ENCODE measurements around the gene ARL4D. TPM values are rescaled to one million over a fixed set of nuclear protein-coding genes. Genes with fewer than 3 reads are reported as not detected.
A peak's percentile ranks its signal among the peaks of the same experiment; 100 is the strongest.

The ARL4D gene
- total RNA-seq (2012; rRNA removed): 12.5 and 12.8 TPM in 2 replicates
- polyA plus RNA-seq (2012; rRNA removed): 25.5 and 30.7 TPM in 2 replicates
- polyA plus RNA-seq (2012; cell fraction: cytosol; rRNA removed): 25.6 and 28.6 TPM in 2 replicates
- polyA plus RNA-seq (2012; cell fraction: nucleus; rRNA removed; ENCODE audit: low replicate concordance): 8.6 and 16.0 TPM in 2 replicates
- percentile 69 among the genes with signal in this experiment for Bru-seq, nascent RNA
- BruChase-seq, experiment 1, labeled RNA remaining after a 6-hour chase: percentile 58 among the genes with signal in this experiment
- BruChase-seq, experiment 2, labeled RNA remaining after a 2-hour chase: percentile 60 among the genes with signal in this experiment
- long read RNA-seq, transcript ARL4D-201 (2 exons, 1,612 nt): major isoform, 60 of 69 reads
- long read RNA-seq, partial matches to known transcripts: 7 of 69 reads
- long read RNA-seq, other reads (novel, unspliced or antisense): 2 of 69 reads

GRCh38 chr17:43398724-43399595 is at the start of gene ARL4D:
TSS of gene ARL4D (plus strand) at chr17:43398993. CDS start at chr17:43399733, 740 bp downstream.
- ATAC-seq (ENCODE audit: low read depth) (peak; percentile 82), DNase-seq (peak; percentile 70)
- no peaks in the 10 kb centered on the region for H3K9me3 ChIP-seq (ENCODE audit: control insufficient read depth, insufficient read depth, low read length)
- no peaks in the 10 kb centered on the region for H3K27me3 ChIP-seq (ENCODE audit: control insufficient read depth, insufficient read depth, low read length)
- H3K18ac ChIP-seq (ENCODE audit: low read depth, low read length): peak within 1 kb of the TSS; percentile 21
- H3K4me2 ChIP-seq (ENCODE audit: low read depth, low read length): peak within 1 kb of the TSS; percentile 98
- WGBS, 2 experiments (ENCODE audit: extremely low coverage in 2 of 2, insufficient read length in 1 of 2): 0% methylated on average over 32 of the region's 64 CpGs; no CpG with 5 or more reads in 1 of the 2 experiments
- no TSS peak for BruUV-seq (replicated peaks)
- H2BK15ac ChIP-seq (ENCODE audit: low read depth, low read length): peak within 1 kb of the TSS; percentile 8; the same call in 1 of the 3 replicates
- H2BK20ac ChIP-seq (ENCODE audit: low read depth, low read length): peak within 1 kb of the TSS; percentile 22; the same call in 1 of the 2 replicates
- peak within 1 kb of the TSS; percentile 12; the same call in 1 of the 2 replicates for H2BK120ac ChIP-seq (ENCODE audit: low read depth, low read length)
- ChIA-PET POLR2A (ENCODE audit: unreplicated experiment) (interaction anchor here (0.6 to 2.6 kb wide), 9 partner anchors 8 to 85 kb away, joined by 3 to 18 read pairs (median 5); partner anchors contain the start of gene DHX8), CTCF (interaction anchor here (4.4 kb wide), 1 partner anchor 85 kb away, joined by 40 read pairs; the partner anchor contains the start of gene DHX8)
- peaks cover 23% of the 10 kb centered on the region for H3K4me1 ChIP-seq (ENCODE audit: control insufficient read depth, insufficient read depth, low read length)
- in situ Hi-C loops (cut with MboI; ENCODE audit: low sequenced_read_pairs): no loop called here
- peak within 1 kb of the TSS; percentile 85 for H3K23ac ChIP-seq (ENCODE audit: low read depth, low read length)
- dilution Hi-C loops (cut with HindIII; ENCODE audit: low sequenced_read_pairs, unreplicated experiment): no loop called here
- peak within 1 kb of the TSS; percentile 64 for H2BK5ac ChIP-seq (ENCODE audit: low read depth, low read length, poor library complexity, severe bottlenecking)
- H3K79me1 ChIP-seq (ENCODE audit: low read depth in 1 of 2, low read length in 2 of 2): peaks cover 24 to 46% of the 10 kb centered on the region in 2 experiments
- intact Hi-C loops (cut with micrococcal nuclease): no loop called here
- H3K56ac ChIP-seq (ENCODE audit: extremely low read depth, insufficient read depth, low read length): peak within 1 kb of the TSS; percentile 39
- H3K27ac ChIP-seq (ENCODE audit: insufficient read depth, low read length): peak within 1 kb of the TSS; percentile 73
- H4K8ac ChIP-seq (ENCODE audit: low read depth in 2 of 2, low read length in 2 of 2): peak within 1 kb of the TSS; percentile 67 to 95
- peak within 1 kb of the TSS; percentile 76 for H3K4ac ChIP-seq (ENCODE audit: low read depth, low read length)
- peak within 1 kb of the TSS; percentile 76 for H3K9ac ChIP-seq (ENCODE audit: low read depth, low read length)
- peak within 1 kb of the TSS; percentile 95 for H2AK9ac ChIP-seq (replicated peaks; ENCODE audit: low read depth, low read length, poor library complexity)
- peak within 1 kb of the TSS; percentile 82 for H3K4me3 ChIP-seq (ENCODE audit: insufficient read depth, low read depth, low read length)
- H4K5ac ChIP-seq (ENCODE audit: low read depth, low read length): peak within 1 kb of the TSS; percentile 45
- peaks cover 10% of the 10 kb centered on the region; the same call in 1 of the 2 replicates for H4K20me1 ChIP-seq (ENCODE audit: insufficient read depth, low read length)
- H3K9me1 ChIP-seq (ENCODE audit: insufficient read depth, low read length): peaks cover 16% of the 10 kb centered on the region
- H4K91ac ChIP-seq (ENCODE audit: insufficient read depth, low read depth, low read length): peak within 1 kb of the TSS; percentile 63
- peak within 1 kb of the TSS; percentile 95 for H2AFZ ChIP-seq (replicated peaks; ENCODE audit: low read length, poor library complexity)
- H3K14ac ChIP-seq (replicated peaks; ENCODE audit: low read depth, low read length): peak within 1 kb of the TSS; percentile 70
- peaks cover 11% of the 10 kb centered on the region; the same call in 1 of the 2 replicates for H3K36me3 ChIP-seq (ENCODE audit: control insufficient read depth, insufficient read depth, low read length)
- peak within 1 kb of the TSS; percentile 79 for H2AK5ac ChIP-seq (ENCODE audit: low read depth, low read length)
- TF ChIP-seq MXI1 (IDR thresholded peaks at IDR 0.05; ENCODE audit: borderline replicate concordance, low read depth, low read length) (no peak), MAFK (IDR thresholded peaks at IDR 0.05; ENCODE audit: low read depth, low read length) (no peak), SMC3 (IDR thresholded peaks at IDR 0.05; ENCODE audit: low read depth, low read length) (no peak), CTCF (conservative IDR thresholded peaks at IDR 0.05; ENCODE audit: low read depth, low read length) (no peak), CHD1 (IDR thresholded peaks at IDR 0.05; ENCODE audit: low read depth, low read length) (no peak), RAD21 (IDR thresholded peaks at IDR 0.05; ENCODE audit: low read length) (no peak), USF2 (IDR thresholded peaks at IDR 0.05; ENCODE audit: low read depth, low read length) (no peak), ELK1 (IDR thresholded peaks at IDR 0.05; ENCODE audit: borderline replicate concordance, low read depth, low read length) (no peak), POLR2A (IDR thresholded peaks at IDR 0.05; ENCODE audit: low read depth, low read length) (peak; percentile 97), NFE2L2 (IDR thresholded peaks at IDR 0.05; ENCODE audit: low read depth, low read length) (no peak), FOS (IDR thresholded peaks at IDR 0.05; ENCODE audit: low read depth, low read length) (no peak)
